ENCODE measurements around the gene TFEB. TPM values are rescaled to one million over a fixed set of nuclear protein-coding genes. Genes with fewer than 3 reads are reported as not detected.

TFEB gene
- total and polyA plus RNA-seq, 4 donors: 13.3 to 38.4 (median 27.8) TPM

DNA sequence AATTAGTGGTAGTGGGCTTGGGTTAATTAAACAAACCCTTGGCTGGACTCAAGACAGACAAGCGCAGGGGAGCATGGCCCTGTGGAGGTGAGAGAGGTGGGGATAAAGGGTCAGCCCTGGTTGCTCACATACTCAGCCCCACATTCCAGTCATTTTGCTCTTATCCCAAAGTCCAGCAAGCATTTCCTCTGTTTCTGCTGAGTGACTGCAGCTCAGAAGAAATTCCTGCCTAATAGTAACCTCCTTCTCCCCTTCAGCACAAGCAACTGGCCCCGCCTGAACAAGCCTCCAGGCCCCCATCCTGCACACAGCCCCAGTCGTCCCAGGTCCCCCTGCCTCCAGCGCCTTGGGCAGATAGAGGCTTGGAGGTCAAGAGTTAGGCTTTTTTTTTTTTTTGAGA, 3.6 kb upstream of the TFEB start:
- Histone ChIP-seq H3K4me1 (ENCODE audit: control insufficient read depth in 5 of 5, insufficient read depth in 5 of 5, low read length in 5 of 5) (peaks cover 0 to 7% (median 2%) of the 10 kb centered on the region in 5 donors), H3K9me3 (ENCODE audit: control insufficient read depth in 4 of 4, insufficient read depth in 3 of 4, low read length in 3 of 4) (no peaks in the 10 kb centered on the region), H3K4me3 (no peak overlapping the region), H3K9ac (ENCODE audit: insufficient read depth in 1 of 2, low read length in 2 of 2) (no peak overlapping the region), H3K36me3 (ENCODE audit: control insufficient read depth in 4 of 4, insufficient read depth in 4 of 4, low read length in 4 of 4) (no peaks in the 10 kb centered on the region), H3K27ac (ENCODE audit: low read depth in 1 of 2, low read length in 1 of 2) (no peak overlapping the region), H3K27me3 (ENCODE audit: control insufficient read depth in 3 of 3, insufficient read depth in 3 of 3, low read length in 2 of 3) (no peaks in the 10 kb centered on the region)
- no peak for ATAC-seq (ENCODE audit: insufficient read depth, low FRiP score)
- 85 to 87% methylated on average over 4 of the region's 4 CpGs for WGBS, 2 donors
- TF ChIP-seq CTCF (IDR thresholded peaks at IDR 0.05; ENCODE audit: control extremely low read depth, extremely low read depth): no peak
- DNase-seq: no peak

DNA sequence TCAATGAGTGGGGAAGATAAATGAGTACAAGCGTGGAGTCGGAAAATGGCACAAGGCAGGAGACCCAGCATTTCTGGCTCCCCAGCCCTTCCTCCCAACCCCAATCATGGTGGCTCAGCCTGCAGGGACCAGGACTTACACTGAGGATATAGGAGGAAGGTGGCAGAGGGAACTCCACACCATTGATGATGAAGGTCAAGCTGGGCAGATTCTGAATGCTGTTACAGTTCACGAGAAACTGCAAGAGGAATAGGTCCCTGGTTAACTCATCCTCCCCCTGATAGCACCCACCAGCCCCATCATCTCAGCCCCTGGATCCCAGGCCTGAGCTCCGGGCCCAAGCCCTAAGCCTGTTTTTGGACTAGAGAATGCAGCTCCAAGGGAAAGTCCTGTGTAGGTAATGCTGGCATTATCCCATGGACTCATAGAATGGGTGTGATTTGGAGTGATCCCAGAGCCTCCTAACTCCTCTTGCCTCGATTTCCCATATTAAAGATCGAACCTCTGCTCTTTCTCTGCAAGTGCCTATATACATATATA, 2.3 kb upstream of the TFEB start:
- no peaks in the 10 kb centered on the region for H3K9me3 ChIP-seq (ENCODE audit: control insufficient read depth in 4 of 4, insufficient read depth in 3 of 4, low read length in 3 of 4)

GRCh38 chr6:41736800-41737555, 1.6 kb upstream of the TFEB start:
- TF ChIP-seq CTCF (IDR thresholded peaks at IDR 0.05; ENCODE audit: control extremely low read depth, extremely low read depth): no peak
- H3K9me3 ChIP-seq (ENCODE audit: control insufficient read depth in 4 of 4, insufficient read depth in 3 of 4, low read length in 3 of 4): no peaks in the 10 kb centered on the region

More for the DNA sequence above, 2.3 kb upstream of the TFEB start:
- no peaks in the 10 kb centered on the region for H3K36me3 ChIP-seq (ENCODE audit: control insufficient read depth in 4 of 4, insufficient read depth in 4 of 4, low read length in 4 of 4)
- ATAC-seq (ENCODE audit: insufficient read depth, low FRiP score): no peak
- no peak overlapping the region for H3K9ac ChIP-seq (ENCODE audit: insufficient read depth in 1 of 2, low read length in 2 of 2)
- WGBS, 2 donors: 92 to 95% methylated on average over 6 of the region's 6 CpGs
- TF ChIP-seq CTCF (IDR thresholded peaks at IDR 0.05; ENCODE audit: control extremely low read depth, extremely low read depth): no peak
- no peak for DNase-seq
- H3K4me3 ChIP-seq: no peak overlapping the region
- H3K4me1 ChIP-seq (ENCODE audit: control insufficient read depth in 5 of 5, insufficient read depth in 5 of 5, low read length in 5 of 5): peaks cover 0 to 14% (median 5%) of the 10 kb centered on the region in 5 donors
- no peak overlapping the region for H3K27ac ChIP-seq (ENCODE audit: low read depth in 1 of 2, low read length in 1 of 2)
- no peaks in the 10 kb centered on the region for H3K27me3 ChIP-seq (ENCODE audit: control insufficient read depth in 3 of 3, insufficient read depth in 3 of 3, low read length in 2 of 3)

More at GRCh38 chr6:41736800-41737555, 1.6 kb upstream of the TFEB start:
- H3K4me1 ChIP-seq (ENCODE audit: control insufficient read depth in 5 of 5, insufficient read depth in 5 of 5, low read length in 5 of 5): peaks cover 0 to 14% (median 5%) of the 10 kb centered on the region in 5 donors
- H3K9ac ChIP-seq (ENCODE audit: insufficient read depth in 1 of 2, low read length in 2 of 2): no peak overlapping the region
- no peaks in the 10 kb centered on the region for H3K27me3 ChIP-seq (ENCODE audit: control insufficient read depth in 3 of 3, insufficient read depth in 3 of 3, low read length in 2 of 3)
- H3K27ac ChIP-seq (ENCODE audit: low read depth in 1 of 2, low read length in 1 of 2): no peak overlapping the region
- WGBS, 2 donors: 93 to 94% methylated on average over 13 of the region's 13 CpGs
- H3K36me3 ChIP-seq (ENCODE audit: control insufficient read depth in 4 of 4, insufficient read depth in 4 of 4, low read length in 4 of 4): no peaks in the 10 kb centered on the region
- DNase-seq (no peak), ATAC-seq (ENCODE audit: insufficient read depth, low FRiP score) (no peak)
- H3K4me3 ChIP-seq: no peak overlapping the region

All from lung (tissue), 12 donors.